Smooth muscle cell (in vitro differentiated cells): ENCODE results near the gene CCDC160. TPM values are rescaled to one million over a fixed set of nuclear protein-coding genes. Genes with fewer than 3 reads are reported as not detected.

Experiments used
- DNase-seq: peaks from one replicate; lab custom pipeline; 2025; ENCODE audit not compliant: unreplicated experiment; lab: John Stamatoyannopoulos, UW
- H2AFZ ChIP-seq: fragments of 200-600 bp; sonication (generic); 2 replicates; pipeline ENCODE4 v1.6.0; 2016; ENCODE audit warnings: antibody characterized with exemption, low read depth, mild to moderate bottlenecking
- H3F3A ChIP-seq: fragments of 200-600 bp; sonication (generic); 2 replicates; pipeline ENCODE4 v1.6.0; 2017; ENCODE audit warnings: antibody characterized with exemption, low read depth
- H3K27ac ChIP-seq: fragments of 200-600 bp; sonication (generic); 2 replicates; pipeline ENCODE4 v1.5.1; 2016; ENCODE audit warnings: low read depth, mild to moderate bottlenecking
- H3K27me3 ChIP-seq: fragments of 200-600 bp; sonication (generic); 2 replicates; pipeline ENCODE4 v1.6.1; 2016; ENCODE audit warnings: low read depth, mild to moderate bottlenecking
- H3K36me3 ChIP-seq: fragments of 200-600 bp; sonication (generic); 2 replicates; pipeline ENCODE4 v1.5.1; 2016; ENCODE audit warnings: low read depth
- H3K4me1 ChIP-seq: fragments of 200-600 bp; sonication (generic); 2 replicates; pipeline ENCODE4 v1.5.1; 2016; ENCODE audit warnings: low read depth
- H3K4me2 ChIP-seq: fragments of 200-600 bp; sonication (generic); 2 replicates; pipeline ENCODE4 v1.6.0; 2016; ENCODE audit warnings: mild to moderate bottlenecking
- H3K4me3 ChIP-seq: fragments of 200-600 bp; sonication (generic); 2 replicates; pipeline ENCODE4 v1.5.1; 2016; ENCODE audit warnings: mild to moderate bottlenecking
- H3K79me2 ChIP-seq: fragments of 200-600 bp; sonication (generic); 2 replicates; pipeline ENCODE4 v1.6.0; 2016; ENCODE audit warnings: low read depth, mild to moderate bottlenecking
- H3K9ac ChIP-seq: fragments of 200-600 bp; sonication (generic); 2 replicates; pipeline ENCODE4 v1.6.0; 2016; ENCODE audit warnings: low read depth
- H3K9me3 ChIP-seq: fragments of 200-600 bp; sonication (generic); replicated peaks from 2 replicates; pipeline ENCODE4 v1.5.1; 2016; ENCODE audit warnings: low read depth
- H4K20me1 ChIP-seq: fragments of 200-600 bp; sonication (generic); 2 replicates; pipeline ENCODE4 v1.6.0; 2016; ENCODE audit warnings: low read depth
- WGBS: methylation state at CpG from one replicate; pipeline ENCODE4 v1.1.7; 2016; ENCODE audit warnings: low lambda C conversion rate; 5-methylcytosine and 5-hydroxymethylcytosine counted together
- polyA plus RNA-seq: library from polyadenylated mRNA; unstranded; fragments of >200 nt; fragmentation: Nextera tagmentation; extraction: Ambion mirVana; gene quantifications from 2 replicates; pipeline ENCODE4 v1.2.1, GENCODE V29; 2016
- total RNA-seq: library from RNA; depleted of rRNA; stranded (reverse); fragments of >200 nt; gene quantifications from 2 replicates; pipeline ENCODE4 v1.2.3, GENCODE V29; 2014
- TF ChIP-seq, protein P1 (sequence below): fragments of 200-600 bp; sonication (generic); IDR thresholded peaks from 2 replicates; pipeline ENCODE4 v1.5.1; 2017; ENCODE audit warnings: borderline replicate concordance, mild to moderate bottlenecking, antibody characterized with exemption; ENCODE audit not compliant: insufficient read depth, poor library complexity, severe bottlenecking

Gene CCDC160
- total and polyA plus RNA-seq, 2 experiments from 2014 or later = 0.29 to 0.40 TPM

DNA sequence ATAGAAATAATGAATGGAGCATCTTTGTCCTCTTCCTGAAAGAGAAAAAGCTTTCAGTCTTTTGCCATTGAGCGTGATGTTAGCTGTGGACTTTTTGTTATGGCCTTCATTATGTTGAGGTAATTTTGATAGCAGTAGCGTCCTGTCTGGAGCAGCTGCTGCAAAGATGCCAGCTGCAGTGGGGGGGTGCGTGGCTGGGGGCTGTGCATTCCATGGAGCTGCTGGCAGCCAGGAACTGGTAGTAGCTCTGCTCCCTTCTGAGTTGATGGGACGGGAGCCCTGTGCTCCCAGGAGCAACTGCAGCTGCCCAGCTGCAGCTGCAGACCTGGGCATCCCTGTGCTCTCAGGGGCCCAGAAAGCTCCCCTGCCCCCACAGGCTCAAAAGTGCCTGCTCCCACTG, 50.4 kb downstream of the CCDC160 start:
- no peaks in the 10 kb centered on the region for H4K20me1 ChIP-seq
- H2AFZ ChIP-seq = no peak overlapping the region
- TF ChIP-seq, protein P1, sequence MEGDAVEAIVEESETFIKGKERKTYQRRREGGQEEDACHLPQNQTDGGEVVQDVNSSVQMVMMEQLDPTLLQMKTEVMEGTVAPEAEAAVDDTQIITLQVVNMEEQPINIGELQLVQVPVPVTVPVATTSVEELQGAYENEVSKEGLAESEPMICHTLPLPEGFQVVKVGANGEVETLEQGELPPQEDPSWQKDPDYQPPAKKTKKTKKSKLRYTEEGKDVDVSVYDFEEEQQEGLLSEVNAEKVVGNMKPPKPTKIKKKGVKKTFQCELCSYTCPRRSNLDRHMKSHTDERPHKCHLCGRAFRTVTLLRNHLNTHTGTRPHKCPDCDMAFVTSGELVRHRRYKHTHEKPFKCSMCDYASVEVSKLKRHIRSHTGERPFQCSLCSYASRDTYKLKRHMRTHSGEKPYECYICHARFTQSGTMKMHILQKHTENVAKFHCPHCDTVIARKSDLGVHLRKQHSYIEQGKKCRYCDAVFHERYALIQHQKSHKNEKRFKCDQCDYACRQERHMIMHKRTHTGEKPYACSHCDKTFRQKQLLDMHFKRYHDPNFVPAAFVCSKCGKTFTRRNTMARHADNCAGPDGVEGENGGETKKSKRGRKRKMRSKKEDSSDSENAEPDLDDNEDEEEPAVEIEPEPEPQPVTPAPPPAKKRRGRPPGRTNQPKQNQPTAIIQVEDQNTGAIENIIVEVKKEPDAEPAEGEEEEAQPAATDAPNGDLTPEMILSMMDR = no peak
- no peaks in the 10 kb centered on the region for H3F3A ChIP-seq
- H3K4me3 ChIP-seq = no peak overlapping the region
- WGBS = 62% methylated on average over 4 of the region's 4 CpGs
- no peaks in the 10 kb centered on the region for H3K27me3 ChIP-seq
- DNase-seq = no peak
- H3K9me3 ChIP-seq = no peaks in the 10 kb centered on the region
- no peak overlapping the region for H3K27ac ChIP-seq
- H3K79me2 ChIP-seq = no peaks in the 10 kb centered on the region
- H3K4me2 ChIP-seq = no peak overlapping the region
- no peaks in the 10 kb centered on the region for H3K4me1 ChIP-seq
- H3K36me3 ChIP-seq = no peaks in the 10 kb centered on the region
- no peak overlapping the region for H3K9ac ChIP-seq

DNA sequence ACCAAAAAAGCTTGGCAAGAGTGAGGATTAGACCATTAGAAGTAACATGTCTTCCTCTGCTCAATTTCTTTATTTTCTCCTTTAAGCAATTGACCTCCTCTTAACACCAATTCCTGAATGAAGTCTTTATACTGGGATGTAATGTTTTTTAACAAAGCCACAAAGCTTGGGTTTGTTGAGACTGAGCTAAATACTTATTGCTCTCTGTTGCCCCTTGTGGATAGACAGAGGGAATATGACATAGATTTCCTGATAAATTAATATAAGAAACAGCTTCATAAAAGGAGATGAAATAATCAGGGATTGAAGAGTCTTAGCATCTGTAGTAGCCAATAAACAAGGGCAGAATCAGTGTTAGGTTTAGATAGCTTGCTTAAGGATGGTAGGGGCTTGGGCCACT, 57.6 kb downstream of the CCDC160 start:
- H2AFZ ChIP-seq = no peak overlapping the region
- no peak overlapping the region for H3K27ac ChIP-seq
- TF ChIP-seq, protein P1 = peak; percentile 19
- H3F3A ChIP-seq = no peaks in the 10 kb centered on the region
- no peak overlapping the region for H3K9ac ChIP-seq
- no peaks in the 10 kb centered on the region for H3K4me1 ChIP-seq
- H4K20me1 ChIP-seq = no peaks in the 10 kb centered on the region
- no peaks in the 10 kb centered on the region for H3K79me2 ChIP-seq
- H3K4me2 ChIP-seq = no peak overlapping the region
- no peaks in the 10 kb centered on the region for H3K36me3 ChIP-seq
- H3K4me3 ChIP-seq = no peak overlapping the region
- no peaks in the 10 kb centered on the region for H3K9me3 ChIP-seq
- H3K27me3 ChIP-seq = no peaks in the 10 kb centered on the region
- no peak for DNase-seq

Other genes with a start within 250 kb of the CCDC160 start
- 27.8 and 36.1 TPM in 2 replicates for gene PHF6, start 136.1 kb downstream of the CCDC160 start, total RNA-seq
- 13.8 and 15.2 TPM in 2 replicates for gene PHF6, start 136.1 kb downstream of the CCDC160 start, polyA plus RNA-seq
- 4.2 and 12.6 TPM in 2 replicates for gene HPRT1, start 223.0 kb downstream of the CCDC160 start, total RNA-seq
- gene HPRT1, start 223.0 kb downstream of the CCDC160 start, polyA plus RNA-seq = 16.2 and 21.1 TPM in 2 replicates